DOHH2 (cell line): ENCODE measurements around the gene ZNHIT1.
"Not testable (repeated sequence)": the region's sequence is repeated elsewhere in the genome, so short reads cannot be mapped to it uniquely, and the experiment has no call there.

ENCODE experiments used
- H3F3A ChIP-seq: fragments of 200-600 bp; sonication (generic), shearing (Covaris generic); 2 replicates; pipeline ENCODE4 v1.6.0; 2016; ENCODE audit warnings: antibody characterized with exemption, mild to moderate bottlenecking; ENCODE audit not compliant: control insufficient read depth, insufficient read depth
- H3K27ac ChIP-seq: fragments of 200-600 bp; sonication (generic); 2 replicates; pipeline ENCODE4 v1.5.1; 2014; ENCODE audit warnings: low read depth, mild to moderate bottlenecking, low read length, moderate library complexity
- H3K27me3 ChIP-seq: fragments of 200-600 bp; sonication (generic); 2 replicates; pipeline ENCODE4 v1.6.1; 2014; ENCODE audit warnings: mild to moderate bottlenecking, low read length, mixed read lengths; ENCODE audit not compliant: control insufficient read depth
- H3K36me3 ChIP-seq: fragments of 200-600 bp; sonication (generic); 2 replicates; pipeline ENCODE4 v1.6.1; 2014; ENCODE audit warnings: mild to moderate bottlenecking, low read length, moderate library complexity, mixed read lengths; ENCODE audit not compliant: control insufficient read depth
- H3K4me1 ChIP-seq: fragments of 200-600 bp; sonication (generic); 2 replicates; pipeline ENCODE4 v1.6.1; 2014; ENCODE audit warnings: mild to moderate bottlenecking, low read length, mixed read lengths; ENCODE audit not compliant: control insufficient read depth
- H3K4me2 ChIP-seq: fragments of 200-600 bp; sonication (generic); 2 replicates; pipeline ENCODE4 v1.6.0; 2014; ENCODE audit warnings: mild to moderate bottlenecking, low read length, moderate library complexity
- H3K4me3 ChIP-seq: fragments of 200-600 bp; sonication (generic); 2 replicates; pipeline ENCODE4 v1.5.1; 2014; ENCODE audit warnings: mild to moderate bottlenecking, low read length, mixed read lengths
- H3K79me2 ChIP-seq: fragments of 200-600 bp; sonication (generic); 2 replicates; pipeline ENCODE4 v1.6.1; 2014; ENCODE audit warnings: mild to moderate bottlenecking, low read length, mixed read lengths; ENCODE audit not compliant: control insufficient read depth
- H3K9me2 ChIP-seq: fragments of 200-600 bp; sonication (generic); replicated peaks from 2 replicates; pipeline ENCODE4 v1.6.1; 2014; ENCODE audit warnings: mild to moderate bottlenecking, low read length, mixed read lengths; ENCODE audit not compliant: control insufficient read depth
- H3K9me3 ChIP-seq: fragments of 200-600 bp; sonication (generic); 2 replicates; pipeline ENCODE4 v1.6.1; 2014; ENCODE audit warnings: antibody characterized with exemption, low read length, mixed read lengths; ENCODE audit not compliant: control insufficient read depth, insufficient read depth
- H4K20me1 ChIP-seq: fragments of 200-600 bp; sonication (generic); 2 replicates; pipeline ENCODE4 v1.6.0; 2014; ENCODE audit warnings: low read depth, mild to moderate bottlenecking, antibody characterized with exemption, low read length, moderate library complexity; ENCODE audit not compliant: control insufficient read depth, insufficient read depth
- EZH2phosphoT487 ChIP-seq: fragments of 200-600 bp; sonication (generic); IDR thresholded peaks from 2 replicates; pipeline ENCODE4 v1.6.1; 2017; ENCODE audit warnings: borderline replicate concordance, mild to moderate bottlenecking, antibody characterized with exemption, low read length, moderate library complexity, mixed read lengths
- TF ChIP-seq, protein P1 (sequence below): fragments of 200-600 bp; sonication (generic); IDR thresholded peaks from one replicate; pipeline ENCODE4 v1.5.1; 2014; ENCODE audit warnings: antibody characterized with exemption, mild to moderate bottlenecking, low read depth, low read length; ENCODE audit not compliant: poor library complexity, severe bottlenecking

The ZNHIT1 gene

DNA sequence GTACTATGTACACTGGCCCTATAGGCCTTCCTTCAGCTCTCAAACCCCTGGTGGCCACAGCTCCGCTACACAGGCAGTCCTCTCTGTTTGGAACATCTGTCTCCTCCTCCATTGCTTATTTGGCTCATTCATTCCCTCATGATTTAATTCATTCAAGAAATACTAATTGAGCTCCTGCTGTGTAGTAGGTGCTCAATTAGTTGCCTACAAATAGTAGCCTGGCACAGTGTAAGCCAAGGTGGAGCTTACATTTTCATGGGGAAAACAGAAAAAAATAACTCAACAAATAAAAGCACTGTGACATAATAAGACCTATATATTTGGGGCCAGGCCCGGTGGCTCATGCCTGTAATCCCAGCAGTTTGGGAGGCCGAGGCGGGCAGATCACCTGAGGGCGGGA is 30.3 kb downstream of the ZNHIT1 start:
- no peaks in the 10 kb centered on the region for H3K27me3 ChIP-seq
- H3K9me3 ChIP-seq = no peaks in the 10 kb centered on the region
- peaks cover 46% of the 10 kb centered on the region for H3K36me3 ChIP-seq
- H3F3A ChIP-seq = peaks cover 11% of the 10 kb centered on the region
- H3K27ac ChIP-seq = no peak overlapping the region
- H3K4me1 ChIP-seq = peaks cover 42% of the 10 kb centered on the region
- H3K4me2 ChIP-seq = no peak overlapping the region
- no peak overlapping the region for H3K4me3 ChIP-seq
- peaks cover 82% of the 10 kb centered on the region for H3K79me2 ChIP-seq
- no peaks in the 10 kb centered on the region for H3K9me2 ChIP-seq
- H4K20me1 ChIP-seq = peaks cover 15% of the 10 kb centered on the region; the same call in 1 of the 2 replicates
- no peak for TF ChIP-seq EZH2phosphoT487
- TF ChIP-seq, protein P1, sequence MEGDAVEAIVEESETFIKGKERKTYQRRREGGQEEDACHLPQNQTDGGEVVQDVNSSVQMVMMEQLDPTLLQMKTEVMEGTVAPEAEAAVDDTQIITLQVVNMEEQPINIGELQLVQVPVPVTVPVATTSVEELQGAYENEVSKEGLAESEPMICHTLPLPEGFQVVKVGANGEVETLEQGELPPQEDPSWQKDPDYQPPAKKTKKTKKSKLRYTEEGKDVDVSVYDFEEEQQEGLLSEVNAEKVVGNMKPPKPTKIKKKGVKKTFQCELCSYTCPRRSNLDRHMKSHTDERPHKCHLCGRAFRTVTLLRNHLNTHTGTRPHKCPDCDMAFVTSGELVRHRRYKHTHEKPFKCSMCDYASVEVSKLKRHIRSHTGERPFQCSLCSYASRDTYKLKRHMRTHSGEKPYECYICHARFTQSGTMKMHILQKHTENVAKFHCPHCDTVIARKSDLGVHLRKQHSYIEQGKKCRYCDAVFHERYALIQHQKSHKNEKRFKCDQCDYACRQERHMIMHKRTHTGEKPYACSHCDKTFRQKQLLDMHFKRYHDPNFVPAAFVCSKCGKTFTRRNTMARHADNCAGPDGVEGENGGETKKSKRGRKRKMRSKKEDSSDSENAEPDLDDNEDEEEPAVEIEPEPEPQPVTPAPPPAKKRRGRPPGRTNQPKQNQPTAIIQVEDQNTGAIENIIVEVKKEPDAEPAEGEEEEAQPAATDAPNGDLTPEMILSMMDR = no peak

GRCh38 chr7:101250324-101250723 is 32.4 kb downstream of the ZNHIT1 start:
- Histone ChIP-seq H3K36me3 (peaks cover 37% of the 10 kb centered on the region), H3K9me2 (no peaks in the 10 kb centered on the region), H3K9me3 (no peaks in the 10 kb centered on the region), H3K4me2 (peak overlapping the region; percentile 95), H4K20me1 (peaks cover 8% of the 10 kb centered on the region; the same call in 1 of the 2 replicates), H3K27me3 (peaks cover 7% of the 10 kb centered on the region), H3K4me1 (peaks cover 30% of the 10 kb centered on the region), H3K4me3 (peak overlapping the region; percentile 95), H3K79me2 (peaks cover 63% of the 10 kb centered on the region), H3K27ac (no peak overlapping the region), H3F3A (peaks cover 11% of the 10 kb centered on the region)
- TF ChIP-seq, protein P1 = no peak
- no peak for TF ChIP-seq EZH2phosphoT487

DNA sequence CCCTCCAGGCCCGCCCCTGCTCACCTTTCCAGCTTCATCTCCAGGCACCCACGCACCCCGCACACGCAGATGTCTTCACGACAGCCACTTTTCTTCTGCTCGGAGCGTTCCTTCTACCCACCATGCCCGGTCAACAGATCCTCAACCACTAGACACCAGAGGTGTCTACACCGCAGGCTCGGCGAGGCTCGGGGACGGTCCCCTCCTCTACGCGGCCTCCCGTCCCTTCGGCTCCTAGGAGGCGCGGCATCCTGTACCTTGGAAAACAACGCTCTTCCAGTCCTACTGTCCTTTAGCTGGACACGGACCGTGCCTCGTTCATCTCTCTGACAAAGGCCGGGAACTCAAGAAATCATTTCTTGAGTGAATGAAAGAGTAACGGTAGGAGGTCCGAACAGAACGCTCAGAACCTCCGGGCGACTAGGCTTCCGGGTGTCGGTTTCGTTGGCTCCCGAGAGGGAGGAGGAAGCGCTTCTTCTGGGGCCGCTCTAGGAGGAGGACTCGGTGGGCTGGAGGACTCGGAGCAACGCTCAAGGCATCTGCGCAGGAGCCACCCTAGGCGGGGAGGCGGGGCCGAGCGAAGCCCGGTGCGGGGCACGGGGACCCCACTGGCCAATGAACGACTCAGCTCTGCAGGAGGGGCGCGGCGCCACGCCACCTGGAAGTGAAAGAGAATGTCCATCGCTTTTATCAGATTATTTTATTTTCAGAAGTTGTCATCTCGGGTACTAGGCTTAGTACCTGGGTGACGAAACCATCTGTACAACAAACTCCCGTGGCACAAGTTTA is 34.1 kb downstream of the ZNHIT1 start:
- Histone ChIP-seq H3K79me2 (peaks cover 46% of the 10 kb centered on the region), H3K9me3 (no peaks in the 10 kb centered on the region), H3F3A (no peaks in the 10 kb centered on the region; the same call in 1 of the 2 replicates), H3K27me3 (peaks cover 17% of the 10 kb centered on the region), H3K4me1 (peaks cover 23% of the 10 kb centered on the region), H3K36me3 (peaks cover 29% of the 10 kb centered on the region), H3K27ac (peak overlapping the region; percentile 44), H4K20me1 (peaks cover 8% of the 10 kb centered on the region; the same call in 1 of the 2 replicates), H3K4me2 (peak overlapping the region; percentile 95), H3K9me2 (no peaks in the 10 kb centered on the region), H3K4me3 (peak overlapping the region; percentile 95)
- TF ChIP-seq, protein P1 = no peak
- TF ChIP-seq EZH2phosphoT487 = no peak

- H3K79me2 ChIP-seq = peaks cover 38% of the 10 kb centered on the region
- not testable (repeated sequence) for H3K27ac ChIP-seq
These were observed 35.2 kb downstream of the ZNHIT1 start for GRCh38 chr7:101253199-101253598.

More at GRCh38 chr7:101253199-101253598, 35.2 kb downstream of the ZNHIT1 start:
- peak overlapping the region; percentile 95 for H3K4me3 ChIP-seq
- not testable (repeated sequence) for H3K9me3 ChIP-seq, H3F3A ChIP-seq, H3K9me2 ChIP-seq, H4K20me1 ChIP-seq
- H3K36me3 ChIP-seq = peaks cover 27% of the 10 kb centered on the region
- H3K27me3 ChIP-seq = peaks cover 18% of the 10 kb centered on the region
- peaks cover 23% of the 10 kb centered on the region for H3K4me1 ChIP-seq
- H3K4me2 ChIP-seq = peak overlapping the region; percentile 95
